HEK293 (cell line): ENCODE measurements around the gene PLEKHA5.

ENCODE experiments used
- MYNN ChIP-seq: fragments of 450-650 bp; formaldehyde crosslinking; IDR thresholded peaks from 2 replicates; pipeline ENCODE4 v1.5.1; 2016; ENCODE audit warnings: missing biosample characterization, missing genetic modification characterization, borderline replicate concordance
- TCF7L2 ChIP-seq: IDR thresholded peaks from 2 replicates; pipeline ENCODE4 v1.6.1; 2011; ENCODE audit warnings: low read depth, mild to moderate bottlenecking, inconsistent platforms, low read length, moderate library complexity, borderline replicate concordance
- ZNF24 ChIP-seq: fragments of 450-650 bp; formaldehyde crosslinking; IDR thresholded peaks from 2 replicates; pipeline ENCODE4 v1.5.1; 2016; ENCODE audit warnings: missing biosample characterization, missing genetic modification characterization
- ZNF274 ChIP-seq, 2 experiments: fragments of 200-500 bp in 1 of 2; fragments of 450-650 bp in 1 of 2; sonication (Bioruptor generic) in 1 of 2; formaldehyde crosslinking in 1 of 2; IDR thresholded peaks; 2 replicates each; pipeline versions ENCODE4 v1.5.1 to v1.6.1; 2014 to 2016; ENCODE audit warnings: borderline replicate concordance in 1 of 2, inconsistent platforms in 1 of 2, low read length in 1 of 2, missing biosample characterization in 1 of 2, missing genetic modification characterization in 1 of 2
- ZNF48 ChIP-seq: fragments of 450-650 bp; formaldehyde crosslinking; IDR thresholded peaks from 2 replicates; pipeline ENCODE4 v1.5.1; 2016; ENCODE audit warnings: missing biosample characterization, missing genetic modification characterization
- ZNF510 ChIP-seq: fragments of 450-650 bp; formaldehyde crosslinking; IDR thresholded peaks from 2 replicates; pipeline ENCODE4 v1.5.1; 2018; ENCODE audit warnings: mild to moderate bottlenecking, missing genetic modification characterization, missing biosample characterization; ENCODE audit not compliant: insufficient replicate concordance
- ZNF548 ChIP-seq: fragments of 450-650 bp; formaldehyde crosslinking; IDR thresholded peaks from 2 replicates; pipeline ENCODE4 v1.5.1; 2016; ENCODE audit warnings: missing biosample characterization, missing genetic modification characterization
- ZNF629 ChIP-seq: fragments of 450-650 bp; formaldehyde crosslinking; IDR thresholded peaks from 2 replicates; pipeline ENCODE4 v1.5.1; 2017; ENCODE audit warnings: missing biosample characterization, missing genetic modification characterization
- ZNF776 ChIP-seq: fragments of 450-650 bp; formaldehyde crosslinking; IDR thresholded peaks from 2 replicates; pipeline ENCODE4 v1.5.0; 2017; ENCODE audit warnings: missing biosample characterization, missing genetic modification characterization, borderline replicate concordance
- TF ChIP-seq, protein P1 (sequence below): fragments of 450-650 bp; formaldehyde crosslinking; IDR thresholded peaks from 2 replicates; pipeline ENCODE4 v1.5.1; 2016; ENCODE audit warnings: missing biosample characterization, missing genetic modification characterization
- TF ChIP-seq, protein P2 (sequence below): fragments of 450-650 bp; formaldehyde crosslinking; IDR thresholded peaks from 2 replicates; pipeline ENCODE4 v1.5.1; 2016; ENCODE audit warnings: missing biosample characterization, missing genetic modification characterization
- TF ChIP-seq, protein P3 (sequence below): fragments of 450-650 bp; formaldehyde crosslinking; IDR thresholded peaks from 2 replicates; pipeline ENCODE4 v1.5.1; 2016; ENCODE audit warnings: missing biosample characterization, missing genetic modification characterization
- TF ChIP-seq, protein P4 (sequence below): fragments of 450-650 bp; formaldehyde crosslinking; IDR thresholded peaks from 2 replicates; pipeline ENCODE4 v1.5.1; 2016; ENCODE audit warnings: missing biosample characterization, missing genetic modification characterization
- TF ChIP-seq, protein P5 (sequence below): fragments of 450-650 bp; formaldehyde crosslinking; IDR thresholded peaks from 2 replicates; pipeline ENCODE4 v1.5.1; 2016; ENCODE audit warnings: missing biosample characterization, missing genetic modification characterization, borderline replicate concordance

DNA sequence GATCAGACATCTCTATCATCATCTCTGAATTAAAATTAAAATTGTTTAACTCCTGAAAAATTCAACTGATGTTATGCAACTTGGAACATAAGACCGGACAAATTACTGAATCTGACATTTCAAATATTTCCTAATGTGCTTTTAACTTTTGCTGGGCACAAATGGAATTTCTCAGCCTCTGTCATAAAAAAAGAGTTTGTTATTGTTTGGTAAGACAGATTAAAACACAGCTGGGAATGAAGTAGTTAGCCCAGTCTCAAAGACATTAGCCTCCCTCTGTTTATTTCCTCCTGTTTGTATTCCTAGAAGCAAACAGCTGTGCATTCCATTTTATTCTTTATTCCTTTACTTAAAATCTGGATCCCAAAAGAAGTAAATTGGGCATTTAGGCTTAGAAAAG lies 29.4 kb downstream of the PLEKHA5 start:
- TF ChIP-seq MYNN (tag by site-specific recombination) = no peak
- TF ChIP-seq, protein P1, sequence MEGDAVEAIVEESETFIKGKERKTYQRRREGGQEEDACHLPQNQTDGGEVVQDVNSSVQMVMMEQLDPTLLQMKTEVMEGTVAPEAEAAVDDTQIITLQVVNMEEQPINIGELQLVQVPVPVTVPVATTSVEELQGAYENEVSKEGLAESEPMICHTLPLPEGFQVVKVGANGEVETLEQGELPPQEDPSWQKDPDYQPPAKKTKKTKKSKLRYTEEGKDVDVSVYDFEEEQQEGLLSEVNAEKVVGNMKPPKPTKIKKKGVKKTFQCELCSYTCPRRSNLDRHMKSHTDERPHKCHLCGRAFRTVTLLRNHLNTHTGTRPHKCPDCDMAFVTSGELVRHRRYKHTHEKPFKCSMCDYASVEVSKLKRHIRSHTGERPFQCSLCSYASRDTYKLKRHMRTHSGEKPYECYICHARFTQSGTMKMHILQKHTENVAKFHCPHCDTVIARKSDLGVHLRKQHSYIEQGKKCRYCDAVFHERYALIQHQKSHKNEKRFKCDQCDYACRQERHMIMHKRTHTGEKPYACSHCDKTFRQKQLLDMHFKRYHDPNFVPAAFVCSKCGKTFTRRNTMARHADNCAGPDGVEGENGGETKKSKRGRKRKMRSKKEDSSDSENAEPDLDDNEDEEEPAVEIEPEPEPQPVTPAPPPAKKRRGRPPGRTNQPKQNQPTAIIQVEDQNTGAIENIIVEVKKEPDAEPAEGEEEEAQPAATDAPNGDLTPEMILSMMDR (tag by site-specific recombination) = no peak
- no peak for TF ChIP-seq ZNF776 (tag by site-specific recombination)
- TF ChIP-seq, protein P2, sequence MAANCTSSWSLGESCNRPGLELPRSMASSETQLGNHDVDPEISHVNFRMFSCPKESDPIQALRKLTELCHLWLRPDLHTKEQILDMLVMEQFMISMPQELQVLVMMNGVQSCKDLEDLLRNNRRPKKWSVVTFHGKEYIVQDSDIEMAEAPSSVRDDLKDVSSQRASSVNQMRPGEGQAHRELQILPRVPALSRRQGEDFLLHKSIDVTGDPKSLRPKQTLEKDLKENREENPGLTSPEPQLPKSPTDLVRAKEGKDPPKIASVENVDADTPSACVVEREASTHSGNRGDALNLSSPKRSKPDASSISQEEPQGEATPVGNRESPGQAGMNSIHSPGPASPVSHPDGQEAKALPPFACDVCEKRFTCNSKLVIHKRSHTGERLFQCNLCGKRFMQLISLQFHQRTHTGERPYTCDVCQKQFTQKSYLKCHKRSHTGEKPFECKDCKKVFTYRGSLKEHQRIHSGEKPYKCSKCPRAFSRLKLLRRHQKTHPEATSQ (tag by site-specific recombination) = no peak
- TF ChIP-seq ZNF274 (IDR thresholded peaks at IDR 0.05; ENCODE audit: low read length) = no peak
- TF ChIP-seq ZNF274 (tag by site-specific recombination; IDR thresholded peaks at IDR 0.05; ENCODE audit: borderline replicate concordance) = no peak
- TF ChIP-seq ZNF510 (tag by site-specific recombination) = no peak
- no peak for TF ChIP-seq ZNF629 (tag by site-specific recombination)
- no peak for TF ChIP-seq TCF7L2
- TF ChIP-seq ZNF548 (tag by site-specific recombination) = no peak
- TF ChIP-seq, protein P3, sequence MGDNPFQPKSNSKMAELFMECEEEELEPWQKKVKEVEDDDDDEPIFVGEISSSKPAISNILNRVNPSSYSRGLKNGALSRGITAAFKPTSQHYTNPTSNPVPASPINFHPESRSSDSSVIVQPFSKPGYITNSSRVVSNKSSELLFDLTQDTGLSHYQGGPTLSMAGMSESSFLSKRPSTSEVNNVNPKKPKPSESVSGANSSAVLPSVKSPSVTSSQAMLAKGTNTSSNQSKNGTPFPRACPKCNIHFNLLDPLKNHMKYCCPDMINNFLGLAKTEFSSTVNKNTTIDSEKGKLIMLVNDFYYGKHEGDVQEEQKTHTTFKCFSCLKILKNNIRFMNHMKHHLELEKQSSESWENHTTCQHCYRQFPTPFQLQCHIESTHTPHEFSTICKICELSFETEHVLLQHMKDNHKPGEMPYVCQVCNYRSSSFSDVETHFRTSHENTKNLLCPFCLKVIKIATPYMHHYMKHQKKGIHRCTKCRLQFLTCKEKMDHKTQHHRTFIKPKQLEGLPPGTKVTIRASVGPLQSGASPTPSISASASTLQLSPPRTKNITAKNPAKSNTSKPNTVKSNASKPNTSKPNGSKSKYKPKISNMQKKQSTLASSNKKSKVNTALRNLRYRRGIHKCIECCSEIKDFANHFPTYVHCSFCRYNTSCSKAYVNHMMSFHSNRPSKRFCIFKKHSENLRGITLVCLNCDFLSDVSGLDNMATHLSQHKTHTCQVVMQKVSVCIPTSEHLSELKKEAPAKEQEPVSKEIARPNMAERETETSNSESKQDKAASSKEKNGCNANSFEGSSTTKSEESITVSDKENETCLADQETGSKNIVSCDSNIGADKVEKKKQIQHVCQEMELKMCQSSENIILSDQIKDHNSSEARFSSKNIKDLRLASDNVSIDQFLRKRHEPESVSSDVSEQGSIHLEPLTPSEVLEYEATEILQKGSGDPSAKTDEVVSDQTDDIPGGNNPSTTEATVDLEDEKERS (tag by site-specific recombination) = no peak
- no peak for TF ChIP-seq ZNF48 (tag by site-specific recombination)
- TF ChIP-seq, protein P4, sequence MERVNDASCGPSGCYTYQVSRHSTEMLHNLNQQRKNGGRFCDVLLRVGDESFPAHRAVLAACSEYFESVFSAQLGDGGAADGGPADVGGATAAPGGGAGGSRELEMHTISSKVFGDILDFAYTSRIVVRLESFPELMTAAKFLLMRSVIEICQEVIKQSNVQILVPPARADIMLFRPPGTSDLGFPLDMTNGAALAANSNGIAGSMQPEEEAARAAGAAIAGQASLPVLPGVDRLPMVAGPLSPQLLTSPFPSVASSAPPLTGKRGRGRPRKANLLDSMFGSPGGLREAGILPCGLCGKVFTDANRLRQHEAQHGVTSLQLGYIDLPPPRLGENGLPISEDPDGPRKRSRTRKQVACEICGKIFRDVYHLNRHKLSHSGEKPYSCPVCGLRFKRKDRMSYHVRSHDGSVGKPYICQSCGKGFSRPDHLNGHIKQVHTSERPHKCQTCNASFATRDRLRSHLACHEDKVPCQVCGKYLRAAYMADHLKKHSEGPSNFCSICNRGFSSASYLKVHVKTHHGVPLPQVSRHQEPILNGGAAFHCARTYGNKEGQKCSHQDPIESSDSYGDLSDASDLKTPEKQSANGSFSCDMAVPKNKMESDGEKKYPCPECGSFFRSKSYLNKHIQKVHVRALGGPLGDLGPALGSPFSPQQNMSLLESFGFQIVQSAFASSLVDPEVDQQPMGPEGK (tag by site-specific recombination) = no peak
- no peak for TF ChIP-seq ZNF24
- TF ChIP-seq, protein P5, sequence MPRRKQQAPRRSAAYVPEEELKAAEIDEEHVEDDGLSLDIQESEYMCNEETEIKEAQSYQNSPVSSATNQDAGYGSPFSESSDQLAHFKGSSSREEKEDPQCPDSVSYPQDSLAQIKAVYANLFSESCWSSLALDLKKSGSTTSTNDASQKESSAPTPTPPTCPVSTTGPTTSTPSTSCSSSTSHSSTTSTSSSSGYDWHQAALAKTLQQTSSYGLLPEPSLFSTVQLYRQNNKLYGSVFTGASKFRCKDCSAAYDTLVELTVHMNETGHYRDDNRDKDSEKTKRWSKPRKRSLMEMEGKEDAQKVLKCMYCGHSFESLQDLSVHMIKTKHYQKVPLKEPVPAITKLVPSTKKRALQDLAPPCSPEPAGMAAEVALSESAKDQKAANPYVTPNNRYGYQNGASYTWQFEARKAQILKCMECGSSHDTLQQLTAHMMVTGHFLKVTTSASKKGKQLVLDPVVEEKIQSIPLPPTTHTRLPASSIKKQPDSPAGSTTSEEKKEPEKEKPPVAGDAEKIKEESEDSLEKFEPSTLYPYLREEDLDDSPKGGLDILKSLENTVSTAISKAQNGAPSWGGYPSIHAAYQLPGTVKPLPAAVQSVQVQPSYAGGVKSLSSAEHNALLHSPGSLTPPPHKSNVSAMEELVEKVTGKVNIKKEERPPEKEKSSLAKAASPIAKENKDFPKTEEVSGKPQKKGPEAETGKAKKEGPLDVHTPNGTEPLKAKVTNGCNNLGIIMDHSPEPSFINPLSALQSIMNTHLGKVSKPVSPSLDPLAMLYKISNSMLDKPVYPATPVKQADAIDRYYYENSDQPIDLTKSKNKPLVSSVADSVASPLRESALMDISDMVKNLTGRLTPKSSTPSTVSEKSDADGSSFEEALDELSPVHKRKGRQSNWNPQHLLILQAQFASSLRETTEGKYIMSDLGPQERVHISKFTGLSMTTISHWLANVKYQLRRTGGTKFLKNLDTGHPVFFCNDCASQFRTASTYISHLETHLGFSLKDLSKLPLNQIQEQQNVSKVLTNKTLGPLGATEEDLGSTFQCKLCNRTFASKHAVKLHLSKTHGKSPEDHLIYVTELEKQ (tag by site-specific recombination) = no peak
